ENCODE data around the gene CHAD. TPM values are rescaled to one million over a fixed set of nuclear protein-coding genes. Genes with fewer than 3 reads are reported as not detected.

The CHAD gene
- total RNA-seq, 1 experiment from 2014 or later = not detected

- ATAC-seq (no peak), DNase-seq (ENCODE audit: low read depth, low spot score) (no peak)
- POLR2A ChIA-PET = no interaction called here
- H3K36me3 ChIP-seq (ENCODE audit: control insufficient read depth, insufficient read depth, low read length) = no peaks in the 10 kb centered on the region
- H3K4me3 ChIP-seq (ENCODE audit: low read depth in 2 of 2, low read length in 2 of 2) = no peak overlapping the region
- no peaks in the 10 kb centered on the region for H3K27me3 ChIP-seq (ENCODE audit: control insufficient read depth, insufficient read depth, low read length)
- no peaks in the 10 kb centered on the region for H3K9me3 ChIP-seq (ENCODE audit: control insufficient read depth, insufficient read depth, low read depth, low read length)
- H3K27ac ChIP-seq (ENCODE audit: low read length) = no peak overlapping the region
- in situ Hi-C loops (cut with HindIII; ENCODE audit: low pct_unique_long_range_greater_than_20kb, low sequenced_read_pairs) (no loop called here), intact Hi-C loops (cut with micrococcal nuclease; ENCODE audit: unreplicated experiment) (no loop called here)
- no peaks in the 10 kb centered on the region for H3K4me1 ChIP-seq (ENCODE audit: control insufficient read depth, insufficient read depth, low read length)
- CTCF ChIA-PET = no interaction called here
- TF ChIP-seq POLR2AphosphoS5 (IDR thresholded peaks at IDR 0.05; ENCODE audit: low read depth, low read length) = no peak
- no peak for TF ChIP-seq REST (IDR thresholded peaks at IDR 0.05; ENCODE audit: insufficient read depth in 1 of 2, low read depth in 2 of 2, low read length in 1 of 2)
- TF ChIP-seq TCF7L2 (IDR thresholded peaks at IDR 0.05; ENCODE audit: low read depth, low read length) = no peak
- TF ChIP-seq SIN3A (IDR thresholded peaks at IDR 0.05; ENCODE audit: borderline replicate concordance, insufficient read depth, low read depth, low read length) = no peak
- TF ChIP-seq, protein P1, sequence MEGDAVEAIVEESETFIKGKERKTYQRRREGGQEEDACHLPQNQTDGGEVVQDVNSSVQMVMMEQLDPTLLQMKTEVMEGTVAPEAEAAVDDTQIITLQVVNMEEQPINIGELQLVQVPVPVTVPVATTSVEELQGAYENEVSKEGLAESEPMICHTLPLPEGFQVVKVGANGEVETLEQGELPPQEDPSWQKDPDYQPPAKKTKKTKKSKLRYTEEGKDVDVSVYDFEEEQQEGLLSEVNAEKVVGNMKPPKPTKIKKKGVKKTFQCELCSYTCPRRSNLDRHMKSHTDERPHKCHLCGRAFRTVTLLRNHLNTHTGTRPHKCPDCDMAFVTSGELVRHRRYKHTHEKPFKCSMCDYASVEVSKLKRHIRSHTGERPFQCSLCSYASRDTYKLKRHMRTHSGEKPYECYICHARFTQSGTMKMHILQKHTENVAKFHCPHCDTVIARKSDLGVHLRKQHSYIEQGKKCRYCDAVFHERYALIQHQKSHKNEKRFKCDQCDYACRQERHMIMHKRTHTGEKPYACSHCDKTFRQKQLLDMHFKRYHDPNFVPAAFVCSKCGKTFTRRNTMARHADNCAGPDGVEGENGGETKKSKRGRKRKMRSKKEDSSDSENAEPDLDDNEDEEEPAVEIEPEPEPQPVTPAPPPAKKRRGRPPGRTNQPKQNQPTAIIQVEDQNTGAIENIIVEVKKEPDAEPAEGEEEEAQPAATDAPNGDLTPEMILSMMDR (IDR thresholded peaks at IDR 0.05) = no peak
- BruUV-seq (replicated peaks) = no TSS peak
Observed at GRCh38 chr17:50461550-50462132, 7.0 kb downstream of the CHAD start.

- ATAC-seq (no peak), DNase-seq (ENCODE audit: low read depth, low spot score) (no peak)
- H3K27me3 ChIP-seq (ENCODE audit: control insufficient read depth, insufficient read depth, low read length) = no peaks in the 10 kb centered on the region
- H3K36me3 ChIP-seq (ENCODE audit: control insufficient read depth, insufficient read depth, low read length) = no peaks in the 10 kb centered on the region
- in situ Hi-C loops (cut with HindIII; ENCODE audit: low pct_unique_long_range_greater_than_20kb, low sequenced_read_pairs) = no loop called here
- CTCF ChIA-PET = no interaction called here
- H3K4me1 ChIP-seq (ENCODE audit: control insufficient read depth, insufficient read depth, low read length) = no peaks in the 10 kb centered on the region
- BruUV-seq (replicated peaks) = no TSS peak
- TF ChIP-seq TCF7L2 (IDR thresholded peaks at IDR 0.05; ENCODE audit: low read depth, low read length) (no peak), SIN3A (IDR thresholded peaks at IDR 0.05; ENCODE audit: borderline replicate concordance, insufficient read depth, low read depth, low read length) (no peak), REST (IDR thresholded peaks at IDR 0.05; ENCODE audit: insufficient read depth in 1 of 2, low read depth in 2 of 2, low read length in 1 of 2) (no peak), POLR2AphosphoS5 (IDR thresholded peaks at IDR 0.05; ENCODE audit: low read depth, low read length) (no peak)
- TF ChIP-seq, protein P1 (IDR thresholded peaks at IDR 0.05) = no peak
- POLR2A ChIA-PET = no interaction called here
- H3K9me3 ChIP-seq (ENCODE audit: control insufficient read depth, insufficient read depth, low read depth, low read length) = no peaks in the 10 kb centered on the region
- intact Hi-C loops (cut with micrococcal nuclease; ENCODE audit: unreplicated experiment) = no loop called here
- H3K4me3 ChIP-seq (ENCODE audit: low read depth in 2 of 2, low read length in 2 of 2) = no peak overlapping the region
- no peak overlapping the region for H3K27ac ChIP-seq (ENCODE audit: low read length)
Observed at GRCh38 chr17:50460831-50461526, 7.7 kb downstream of the CHAD start.

All from Panc1 (cell line).